K562 (cell line): ENCODE results near the gene FAM114A2. TPM values are rescaled to one million over a fixed set of nuclear protein-coding genes. Genes with fewer than 3 reads are reported as not detected.

Experiments used
- ATF3 ChIP-seq, 2 experiments: fragments of 450-650 bp in 1 of 2; sonication (generic) in 1 of 2; formaldehyde crosslinking in 1 of 2; IDR thresholded peaks in 1 of 2; conservative IDR thresholded peaks in 1 of 2; 2 replicates each; pipeline versions ENCODE4 v1.6.1 to v1.8.1; 2016 to 2023; ENCODE audit warnings: mild to moderate bottlenecking in 2 of 2, moderate library complexity in 2 of 2, inconsistent platforms in 1 of 2, missing genetic modification reagents in 1 of 2
- CREBBP ChIP-seq: IDR thresholded peaks from one replicate; pipeline ENCODE4 v1.6.1; 2012; ENCODE audit warnings: low read depth, mild to moderate bottlenecking, control low read depth, inconsistent platforms, low read length
- DPF2 ChIP-seq: fragments of 450-650 bp; IDR thresholded peaks from 2 replicates; pipeline ENCODE4 v1.6.1; 2016
- ETV6 ChIP-seq, 3 experiments: fragments of 150-350 bp in 1 of 3; sonication (generic) in 1 of 3; formaldehyde crosslinking in 1 of 3; IDR thresholded peaks; 2 replicates each; pipeline versions ENCODE4 v1.6.1 to v1.8.0; 2014 to 2022; ENCODE audit warnings: borderline replicate concordance in 2 of 3, low read depth in 2 of 3, antibody characterized with exemption in 1 of 3, low read length in 1 of 3, mild to moderate bottlenecking in 1 of 3, missing genetic modification reagents in 1 of 3
- FOXM1 ChIP-seq, 2 experiments: fragments of 450-650 bp in 1 of 2; sonication (generic) in 1 of 2; formaldehyde crosslinking in 1 of 2; IDR thresholded peaks; 2 replicates each; pipeline versions ENCODE4 v1.6.1 to v1.9.0; 2017 to 2022; ENCODE audit warnings: low read depth in 2 of 2, mild to moderate bottlenecking in 2 of 2, missing genetic modification reagents in 1 of 2, moderate library complexity in 1 of 2
- KLF10 ChIP-seq: fragments of 250-450 bp; sonication (Bioruptor Pico); IDR thresholded peaks from 2 replicates; pipeline ENCODE4 v1.6.1; 2021; ENCODE audit warnings: matching md5 sums
- MYBL2 ChIP-seq, 2 experiments: fragments of 450-650 bp in 1 of 2; sonication (generic) in 1 of 2; formaldehyde crosslinking in 1 of 2; IDR thresholded peaks; 2 replicates each; pipeline versions ENCODE4 v1.6.1 to v1.8.1; 2017 to 2022; ENCODE audit warnings: borderline replicate concordance in 1 of 2, inconsistent platforms in 1 of 2, low read depth in 1 of 2, mild to moderate bottlenecking in 1 of 2, missing genetic modification reagents in 1 of 2, moderate library complexity in 1 of 2
- RAD51 ChIP-seq: fragments of 450-650 bp; IDR thresholded peaks from 2 replicates; pipeline ENCODE4 v1.7.1; 2016; ENCODE audit warnings: low read depth, mild to moderate bottlenecking, borderline replicate concordance
- RBM22 ChIP-seq: fragments of 200-400 bp; formaldehyde crosslinking; IDR thresholded peaks from 2 replicates; pipeline ENCODE4 v1.6.1; 2018; ENCODE audit warnings: low read length, low read depth; ENCODE audit not compliant: poor library complexity, severe bottlenecking
- RERE ChIP-seq: sonication (generic); formaldehyde crosslinking; IDR thresholded peaks from 2 replicates; pipeline ENCODE4 v1.8.0; 2023; ENCODE audit warnings: missing genetic modification reagents, mild to moderate bottlenecking, borderline replicate concordance
- SIN3A ChIP-seq, 2 experiments: fragments of 150-350 bp in 1 of 2; IDR thresholded peaks; 2 replicates each; pipeline ENCODE4 v1.6.1; 2011 to 2016; ENCODE audit warnings: borderline replicate concordance in 2 of 2, low read depth in 2 of 2, low read length in 2 of 2, mild to moderate bottlenecking in 2 of 2, moderate library complexity in 2 of 2; ENCODE audit not compliant: control insufficient read depth in 1 of 2
- XRCC3 ChIP-seq: fragments of 450-650 bp; IDR thresholded peaks from 2 replicates; pipeline ENCODE4 v1.6.1; 2017; ENCODE audit warnings: mild to moderate bottlenecking, moderate library complexity
- ZNF184 ChIP-seq: sonication (generic); formaldehyde crosslinking; IDR thresholded peaks from 2 replicates; pipeline ENCODE4 v1.5.0; 2020; ENCODE audit warnings: missing genetic modification reagents
- ZNF263 ChIP-seq: sonication (generic); formaldehyde crosslinking; IDR thresholded peaks from 2 replicates; pipeline ENCODE4 v1.8.0; 2022; ENCODE audit warnings: mild to moderate bottlenecking, missing genetic modification reagents, borderline replicate concordance
- polyA plus RNA-seq, 8 experiments: library from polyadenylated mRNA; depleted of rRNA in 4 of 8; stranded (reverse) in 5 of 8; unstranded in 3 of 8; fragments of >200 nt; fragmentation: Nextera tagmentation in 2 of 8; fragmentation: Illumina TruSeq in 1 of 8; extraction: Ambion mirVana in 2 of 8; extraction: Trizol in 1 of 8; gene quantifications; 2 replicates each; pipeline versions ENCODE4 v1.2.1 to v1.2.3, GENCODE V29; 2011 to 2014; ENCODE audit warnings: inconsistent platforms in 1 of 8, missing spikeins in 1 of 8
- total RNA-seq, 7 experiments: library from RNA; depleted of rRNA in 6 of 7; stranded (reverse); fragments of >200 nt in 6 of 7; fragmentation: Illumina TruSeq in 2 of 7; extraction: Trizol in 2 of 7; gene quantifications; 2 replicates each; pipeline versions ENCODE4 v1.2.1 to v1.2.3, GENCODE V29; 2011 to 2021; ENCODE audit warnings: low replicate concordance in 1 of 7
- TF ChIP-seq, protein P1 (sequence below): fragments of 450-650 bp; IDR thresholded peaks from 2 replicates; pipeline ENCODE4 v1.6.1; 2018; ENCODE audit warnings: mild to moderate bottlenecking, low read depth; ENCODE audit not compliant: partially characterized antibody
- TF ChIP-seq, protein P2 (sequence below): fragments of 450-650 bp; formaldehyde crosslinking; IDR thresholded peaks from 2 replicates; pipeline ENCODE4 v1.4.0; 2020; ENCODE audit warnings: mild to moderate bottlenecking

FAM114A2 gene
- total and polyA plus RNA-seq, 9 of the 15 experiments (the other 6 are each of a cell fraction or from before 2014, with no cell fraction given): 14.4 to 28.1 (median 21.2) TPM

- TF ChIP-seq, protein P1, sequence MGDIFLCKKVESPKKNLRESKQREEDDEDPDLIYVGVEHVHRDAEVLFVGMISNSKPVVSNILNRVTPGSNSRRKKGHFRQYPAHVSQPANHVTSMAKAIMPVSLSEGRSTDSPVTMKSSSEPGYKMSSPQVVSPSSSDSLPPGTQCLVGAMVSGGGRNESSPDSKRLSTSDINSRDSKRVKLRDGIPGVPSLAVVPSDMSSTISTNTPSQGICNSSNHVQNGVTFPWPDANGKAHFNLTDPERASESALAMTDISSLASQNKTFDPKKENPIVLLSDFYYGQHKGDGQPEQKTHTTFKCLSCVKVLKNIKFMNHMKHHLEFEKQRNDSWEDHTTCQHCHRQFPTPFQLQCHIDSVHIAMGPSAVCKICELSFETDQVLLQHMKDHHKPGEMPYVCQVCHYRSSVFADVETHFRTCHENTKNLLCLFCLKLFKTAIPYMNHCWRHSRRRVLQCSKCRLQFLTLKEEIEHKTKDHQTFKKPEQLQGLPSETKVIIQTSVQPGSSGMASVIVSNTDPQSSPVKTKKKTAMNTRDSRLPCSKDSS: no peak
- TF ChIP-seq ZNF263 (CRISPR knock-in tag): peak; percentile 5; the same call in 1 of the 2 replicates
- TF ChIP-seq DPF2: 0 out of 2 replicates have a peak, but pooled peaks have one; percentile 17
- TF ChIP-seq CREBBP: no peak
- peak in 1 of 2 experiments; percentile 62; a peak in 2 of 4 replicates for TF ChIP-seq SIN3A (IDR thresholded peaks at IDR 0.05; ENCODE audit: borderline replicate concordance in 2 of 2, control insufficient read depth in 1 of 2, low read depth in 2 of 2, low read length in 2 of 2)
- no peak for TF ChIP-seq KLF10
- TF ChIP-seq ATF3 (IDR thresholded peaks at IDR 0.05): no peak
- TF ChIP-seq ATF3 (CRISPR knock-in tag; conservative IDR thresholded peaks at IDR 0.05): no peak
- no peak for TF ChIP-seq RBM22
- TF ChIP-seq ZNF184 (CRISPR knock-in tag): no peak
- TF ChIP-seq RERE (CRISPR knock-in tag): no peak
- TF ChIP-seq XRCC3: no peak
- TF ChIP-seq ETV6 (IDR thresholded peaks at IDR 0.05; ENCODE audit: borderline replicate concordance in 1 of 2, low read depth in 2 of 2, low read length in 1 of 2): peak in 1 of 2 experiments; percentile 14; a peak in 1 of 4 replicates
- TF ChIP-seq ETV6 (CRISPR knock-in tag; IDR thresholded peaks at IDR 0.05; ENCODE audit: borderline replicate concordance): no peak
- TF ChIP-seq FOXM1 (IDR thresholded peaks at IDR 0.05; ENCODE audit: low read depth): no peak
- TF ChIP-seq FOXM1 (CRISPR knock-in tag; IDR thresholded peaks at IDR 0.05; ENCODE audit: low read depth): no peak
- TF ChIP-seq MYBL2 (IDR thresholded peaks at IDR 0.05; ENCODE audit: low read depth): no peak
- no peak for TF ChIP-seq MYBL2 (CRISPR knock-in tag; IDR thresholded peaks at IDR 0.05; ENCODE audit: borderline replicate concordance)
- TF ChIP-seq, protein P2, sequence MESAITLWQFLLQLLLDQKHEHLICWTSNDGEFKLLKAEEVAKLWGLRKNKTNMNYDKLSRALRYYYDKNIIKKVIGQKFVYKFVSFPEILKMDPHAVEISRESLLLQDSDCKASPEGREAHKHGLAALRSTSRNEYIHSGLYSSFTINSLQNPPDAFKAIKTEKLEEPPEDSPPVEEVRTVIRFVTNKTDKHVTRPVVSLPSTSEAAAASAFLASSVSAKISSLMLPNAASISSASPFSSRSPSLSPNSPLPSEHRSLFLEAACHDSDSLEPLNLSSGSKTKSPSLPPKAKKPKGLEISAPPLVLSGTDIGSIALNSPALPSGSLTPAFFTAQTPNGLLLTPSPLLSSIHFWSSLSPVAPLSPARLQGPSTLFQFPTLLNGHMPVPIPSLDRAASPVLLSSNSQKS (CRISPR knock-in tag): no peak
- TF ChIP-seq RAD51: 0 out of 2 replicates have a peak, but pooled peaks have one; percentile 5
Observed at GRCh38 chr5:154038261-154038706, 426 bp downstream of the FAM114A2 start (continued).
